ENCODE data around the gene ATR. TPM values are rescaled to one million over a fixed set of nuclear protein-coding genes. Genes with fewer than 3 reads are reported as not detected.

The ATR gene
- polyA plus RNA-seq, 1 donor from 2014 or later = 26.1 TPM

- H3K36me3 ChIP-seq (ENCODE audit: insufficient read depth, low read length) = peaks cover 3% of the 10 kb centered on the region
- no peak overlapping the region for H3K4me3 ChIP-seq (ENCODE audit: low read length)
- no peaks in the 10 kb centered on the region for H3K9me2 ChIP-seq (ENCODE audit: insufficient read depth, low read length)
- H4K20me1 ChIP-seq (ENCODE audit: insufficient read depth) = no peaks in the 10 kb centered on the region
- no peaks in the 10 kb centered on the region for H3F3A ChIP-seq (ENCODE audit: insufficient read depth, low read length, poor library complexity, severe bottlenecking)
- H3K9me3 ChIP-seq (ENCODE audit: low read length) = no peaks in the 10 kb centered on the region
- TF ChIP-seq CTCF (IDR thresholded peaks at IDR 0.05; ENCODE audit: poor library complexity, severe bottlenecking) (no peak), EP300 (conservative IDR thresholded peaks at IDR 0.05; ENCODE audit: poor library complexity, severe bottlenecking) (no peak), SMC3 (conservative IDR thresholded peaks at IDR 0.05; ENCODE audit: poor library complexity) (no peak), RAD21 (conservative IDR thresholded peaks at IDR 0.05) (no peak), EZH2 (IDR thresholded peaks at IDR 0.05; ENCODE audit: borderline replicate concordance, insufficient read depth, low read length, poor library complexity, severe bottlenecking) (no peak)
- H3K4me2 ChIP-seq (ENCODE audit: low read length) = no peak overlapping the region
- no peaks in the 10 kb centered on the region for H3K79me2 ChIP-seq (replicated peaks; ENCODE audit: insufficient read depth, low read length)
- no peak overlapping the region for H3K9ac ChIP-seq (ENCODE audit: low read length)
- H3K27ac ChIP-seq (ENCODE audit: low read length) = no peak overlapping the region
- H3K27me3 ChIP-seq (ENCODE audit: insufficient read depth, low read depth, low read length) = no peaks in the 10 kb centered on the region
- no peak overlapping the region for H2AFZ ChIP-seq (ENCODE audit: low read depth, low read length)
Observed at GRCh38 chr3:142536519-142536918, 42.0 kb downstream of the ATR start.

GRCh38 chr3:142534543-142534942, 44.0 kb downstream of the ATR start:
- Histone ChIP-seq H2AFZ (ENCODE audit: low read depth, low read length) (no peak overlapping the region), H3K9ac (ENCODE audit: low read length) (no peak overlapping the region), H3K79me2 (replicated peaks; ENCODE audit: insufficient read depth, low read length) (no peaks in the 10 kb centered on the region), H3K36me3 (ENCODE audit: insufficient read depth, low read length) (peaks cover 3% of the 10 kb centered on the region), H3K4me2 (ENCODE audit: low read length) (no peak overlapping the region), H3K9me2 (ENCODE audit: insufficient read depth, low read length) (no peaks in the 10 kb centered on the region), H3K27me3 (ENCODE audit: insufficient read depth, low read depth, low read length) (no peaks in the 10 kb centered on the region), H3K9me3 (ENCODE audit: low read length) (no peaks in the 10 kb centered on the region), H3K27ac (ENCODE audit: low read length) (no peak overlapping the region), H3F3A (ENCODE audit: insufficient read depth, low read length, poor library complexity, severe bottlenecking) (no peaks in the 10 kb centered on the region), H3K4me3 (ENCODE audit: low read length) (no peak overlapping the region), H4K20me1 (ENCODE audit: insufficient read depth) (no peaks in the 10 kb centered on the region)
- TF ChIP-seq SMC3 (conservative IDR thresholded peaks at IDR 0.05; ENCODE audit: poor library complexity) = no peak
- TF ChIP-seq EP300 (conservative IDR thresholded peaks at IDR 0.05; ENCODE audit: poor library complexity, severe bottlenecking) = no peak
- TF ChIP-seq REST (IDR thresholded peaks at IDR 0.05; ENCODE audit: borderline replicate concordance) = no peak
- no peak for TF ChIP-seq TAF1 (IDR thresholded peaks at IDR 0.05; ENCODE audit: low read depth)
- no peak for TF ChIP-seq MXI1 (conservative IDR thresholded peaks at IDR 0.05; ENCODE audit: poor library complexity, severe bottlenecking)
- TF ChIP-seq CTCF (IDR thresholded peaks at IDR 0.05; ENCODE audit: poor library complexity, severe bottlenecking) = no peak
- no peak for TF ChIP-seq RAD21 (conservative IDR thresholded peaks at IDR 0.05)
- no peak for TF ChIP-seq POLR2AphosphoS5 (IDR thresholded peaks at IDR 0.05)
- TF ChIP-seq EZH2 (IDR thresholded peaks at IDR 0.05; ENCODE audit: borderline replicate concordance, insufficient read depth, low read length, poor library complexity, severe bottlenecking) = no peak

All from neural cell (in vitro differentiated cells).